Esophagus muscularis mucosa (tissue), 4 donors: ENCODE results near the gene COX7A2. TPM values are rescaled to one million over a fixed set of nuclear protein-coding genes. Genes with fewer than 3 reads are reported as not detected.

Experiments used
- DNase-seq: peaks from one replicate; pipeline ENCODE4 v3.0.0-alpha.2; 2017; ENCODE audit errors: extremely low spot score
- H3K27ac ChIP-seq, 4 donors: fragments of 200-600 bp; sonication (generic); replicated peaks in 1 of 4; 1 replicate in 3 of 4; 2 replicates in 1 of 4; pipeline ENCODE4 v1.5.1; 2016 to 2019; ENCODE audit warnings: mild to moderate bottlenecking in 1 of 4
- H3K27me3 ChIP-seq, 4 donors: fragments of 200-600 bp; sonication (generic); one replicate each; pipeline versions ENCODE4 v1.5.1 to v1.6.0; 2016 to 2019
- H3K36me3 ChIP-seq, 4 donors: fragments of 200-600 bp; sonication (generic); one replicate each; pipeline ENCODE4 v1.5.1; 2016 to 2019
- H3K4me1 ChIP-seq, 4 donors: fragments of 200-600 bp; sonication (generic); one replicate each; pipeline ENCODE4 v1.5.1; 2016 to 2019
- H3K4me3 ChIP-seq, 4 donors: fragments of 200-600 bp; sonication (generic); 1 replicate in 2 of 4; 2 replicates in 2 of 4; pipeline ENCODE4 v1.5.1; 2016 to 2019; ENCODE audit warnings: mild to moderate bottlenecking in 4 of 4, moderate library complexity in 1 of 4
- H3K9me3 ChIP-seq, 4 donors: fragments of 200-600 bp; sonication (generic); 1 replicate in 3 of 4; 2 replicates in 1 of 4; pipeline ENCODE4 v1.5.1; 2016 to 2019
- CTCF ChIP-seq, 3 experiments: fragments of 200-600 bp in 2 of 3; fragments of 450-650 bp in 1 of 3; sonication (generic) in 2 of 3; IDR thresholded peaks; one replicate each; pipeline ENCODE4 v1.5.1; 2017 to 2019; ENCODE audit warnings: antibody characterized with exemption in 3 of 3, mild to moderate bottlenecking in 2 of 3, moderate library complexity in 1 of 3
- EP300 ChIP-seq: sonication (generic); formaldehyde crosslinking; IDR thresholded peaks from one replicate; pipeline ENCODE4 v1.6.1; 2017; ENCODE audit warnings: antibody characterized with exemption
- POLR2A ChIP-seq: fragments of 450-650 bp; IDR thresholded peaks from one replicate; pipeline ENCODE4 v1.6.1; 2017; ENCODE audit warnings: antibody characterized with exemption, moderate library complexity, mild to moderate bottlenecking, low read depth
- POLR2AphosphoS5 ChIP-seq, 2 donors: sonication (generic); formaldehyde crosslinking; IDR thresholded peaks; one replicate each; pipeline ENCODE4 v1.6.1; 2017; ENCODE audit warnings: antibody characterized with exemption in 2 of 2
- WGBS: methylation state at CpG from one replicate; pipeline ENCODE4 v1.1.5; 2018; 5-methylcytosine and 5-hydroxymethylcytosine counted together
- intact Hi-C: fragments of 100-400 bp; cut with DNase I; formaldehyde crosslinking; loops from one replicate; pipeline ENCODE4 v1.15.1; 2023
- total RNA-seq, 4 donors: library from RNA; depleted of rRNA; stranded (reverse); fragments of >200 nt; gene quantifications; one replicate each; pipeline versions ENCODE4 v1.1.0 to v1.2.1, GENCODE V29; 2016

COX7A2 gene
- total RNA-seq, 4 donors from 2014 or later, result 126 to 480 (median 300) TPM

- TF ChIP-seq POLR2AphosphoS5 (IDR thresholded peaks at IDR 0.05) (no peak), EP300 (no peak), CTCF (IDR thresholded peaks at IDR 0.05) (no peak), POLR2A (no peak)
- H3K27me3 ChIP-seq, result no peaks in the 10 kb centered on the region
- 94% methylated on average over 2 of the region's 2 CpGs for WGBS
These were observed 7.0 kb upstream of the COX7A2 start for GRCh38 chr6:75250552-75250951.

GRCh38 chr6:75249837-75250236 is 6.2 kb upstream of the COX7A2 start:
- Histone ChIP-seq H3K27me3 (no peaks in the 10 kb centered on the region), H3K4me3 (no peak overlapping the region), H3K4me1 (peaks cover 0 to 3% (median under 1%) of the 10 kb centered on the region in 4 donors), H3K9me3 (no peaks in the 10 kb centered on the region), H3K36me3 (peaks cover 0 to 22% (median 8%) of the 10 kb centered on the region in 4 donors), H3K27ac (no peak overlapping the region)
- DNase-seq, result no peak
- intact Hi-C loops, result no loop called here
- no peak for TF ChIP-seq EP300
- no peak for TF ChIP-seq CTCF (IDR thresholded peaks at IDR 0.05)
- TF ChIP-seq POLR2AphosphoS5 (IDR thresholded peaks at IDR 0.05), result no peak
- no peak for TF ChIP-seq POLR2A

More at GRCh38 chr6:75250552-75250951, 7.0 kb upstream of the COX7A2 start:
- Histone ChIP-seq H3K9me3 (no peaks in the 10 kb centered on the region), H3K36me3 (peaks cover 0 to 28% (median 11%) of the 10 kb centered on the region in 4 donors), H3K4me3 (no peak overlapping the region), H3K27ac (no peak overlapping the region), H3K4me1 (no peaks in the 10 kb centered on the region)
- intact Hi-C loops, result no loop called here
- no peak for DNase-seq

- H3K36me3 ChIP-seq, result peaks cover 0 to 4% (median 0%) of the 10 kb centered on the region in 4 donors
- no peaks in the 10 kb centered on the region for H3K27me3 ChIP-seq
- no peaks in the 10 kb centered on the region for H3K9me3 ChIP-seq
- TF ChIP-seq CTCF (IDR thresholded peaks at IDR 0.05), result no peak
- no peak for TF ChIP-seq EP300
- intact Hi-C loops, result no loop called here
- H3K4me3 ChIP-seq, result no peak overlapping the region
- WGBS, result 64% methylated on average over 2 of the region's 2 CpGs
- H3K4me1 ChIP-seq, result peaks cover 13 to 24% (median 24%) of the 10 kb centered on the region in 4 donors
- DNase-seq, result no peak
- no peak overlapping the region for H3K27ac ChIP-seq
These were observed 2.8 kb upstream of the COX7A2 start for GRCh38 chr6:75246386-75246785.

DNA sequence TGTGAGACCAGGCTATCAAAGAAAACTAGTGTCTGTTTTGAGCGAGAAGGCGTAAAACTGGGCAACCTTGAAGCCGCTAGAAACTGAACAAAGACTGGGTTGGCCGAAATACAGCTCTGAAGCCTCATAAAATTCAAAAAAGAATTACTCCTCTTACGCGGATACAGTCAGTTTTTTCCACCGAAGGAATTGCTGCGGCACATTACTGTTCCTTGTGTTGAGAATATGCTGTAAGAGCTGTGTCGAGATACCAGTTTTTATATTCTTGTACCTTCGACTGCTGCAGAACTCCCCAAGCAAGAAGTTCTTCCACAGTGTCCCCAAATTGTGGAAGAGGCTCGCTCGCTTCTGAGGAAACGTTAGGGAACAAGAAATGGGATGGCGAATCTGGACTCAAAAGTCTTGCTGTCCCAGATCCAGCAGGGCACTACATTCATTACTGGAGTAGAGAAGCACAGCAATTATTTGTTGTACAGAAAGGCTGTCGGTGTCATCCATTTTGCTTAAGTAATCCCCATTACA is 523 bp upstream of the COX7A2 start:
- Histone ChIP-seq H3K27ac (peak overlapping the region; percentile 90 to 93 (median 92)), H3K9me3 (no peaks in the 10 kb centered on the region), H3K4me3 (peak overlapping the region; percentile 70 to 86 (median 76)), H3K4me1 (peaks cover 15 to 38% (median 32%) of the 10 kb centered on the region in 4 donors), H3K27me3 (no peaks in the 10 kb centered on the region), H3K36me3 (peaks cover 8 to 21% (median 14%) of the 10 kb centered on the region in 4 donors)
- WGBS, result 20% methylated on average over 15 of the region's 15 CpGs
- TF ChIP-seq EP300 (no peak), POLR2AphosphoS5 (IDR thresholded peaks at IDR 0.05) (no peak), CTCF (IDR thresholded peaks at IDR 0.05) (no peak), POLR2A (no peak)
- DNase-seq, result no peak
- intact Hi-C loops, result no loop called here

DNA sequence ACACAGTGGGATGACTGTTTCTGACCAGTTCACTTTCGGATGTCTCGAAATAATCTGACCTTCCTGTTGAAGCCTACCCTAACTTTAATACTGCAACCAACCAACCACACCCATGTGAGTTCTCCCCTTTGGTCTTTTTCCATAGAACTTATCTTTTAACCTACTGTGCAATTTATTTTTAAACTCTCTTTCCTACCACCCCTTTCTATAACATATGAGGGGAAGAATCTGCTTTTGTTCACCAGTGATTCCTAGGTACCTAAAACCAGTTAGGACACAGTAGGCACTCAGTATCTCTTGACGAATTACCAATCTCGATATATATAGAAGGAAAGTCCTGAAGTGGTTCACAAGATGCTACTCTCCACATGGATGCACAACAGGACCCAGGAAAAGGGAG is 7.0 kb downstream of the COX7A2 start:
- Histone ChIP-seq H3K27ac (no peak overlapping the region), H3K27me3 (no peaks in the 10 kb centered on the region), H3K4me1 (peaks cover 7 to 28% (median 19%) of the 10 kb centered on the region in 4 donors), H3K9me3 (no peaks in the 10 kb centered on the region), H3K4me3 (no peak overlapping the region), H3K36me3 (peaks cover 23 to 54% (median 41%) of the 10 kb centered on the region in 4 donors)
- 78% methylated on average over 4 of the region's 4 CpGs for WGBS
- no peak for DNase-seq
- intact Hi-C loops, result no loop called here
- TF ChIP-seq POLR2A (no peak), POLR2AphosphoS5 (IDR thresholded peaks at IDR 0.05) (no peak), EP300 (no peak), CTCF (IDR thresholded peaks at IDR 0.05) (no peak)
